Measurements from ENCODE around the gene TBC1D8. TPM values are rescaled to one million over a fixed set of nuclear protein-coding genes. Genes with fewer than 3 reads are reported as not detected.

Gene TBC1D8
- total RNA-seq, 2 donors from 2014 or later: 86.1 to 149 TPM

- no peak for DNase-seq (ENCODE audit: low spot score)
- TF ChIP-seq CTCF (IDR thresholded peaks at IDR 0.05) (no peak), POLR2AphosphoS5 (IDR thresholded peaks at IDR 0.05) (no peak), POLR2A (IDR thresholded peaks at IDR 0.05) (no peak)
- Histone ChIP-seq H3K4me1 (replicated peaks) (no peaks in the 10 kb centered on the region), H3K36me3 (no peaks in the 10 kb centered on the region), H3K4me3 (no peak overlapping the region), H3K9me3 (no peaks in the 10 kb centered on the region), H3K27me3 (replicated peaks; ENCODE audit: insufficient read depth) (no peaks in the 10 kb centered on the region), H3K27ac (no peak overlapping the region)
- 88% methylated on average over 12 of the region's 12 CpGs for WGBS
- intact Hi-C loops (cut with DNase I): no loop called here
Observed at GRCh38 chr2:100964222-100964621, 187.0 kb downstream of the TBC1D8 start.

GRCh38 chr2:100963026-100963375 is 188.2 kb downstream of the TBC1D8 start:
- H3K27me3 ChIP-seq (replicated peaks; ENCODE audit: insufficient read depth): no peaks in the 10 kb centered on the region
- intact Hi-C loops (cut with DNase I): no loop called here
- no peaks in the 10 kb centered on the region for H3K9me3 ChIP-seq
- no peaks in the 10 kb centered on the region for H3K36me3 ChIP-seq
- no peak overlapping the region for H3K4me3 ChIP-seq
- no peak overlapping the region for H3K27ac ChIP-seq
- no peaks in the 10 kb centered on the region for H3K4me1 ChIP-seq (replicated peaks)
- WGBS: 88% methylated on average over 4 of the region's 4 CpGs
- no peak for TF ChIP-seq POLR2A (IDR thresholded peaks at IDR 0.05)
- no peak for TF ChIP-seq CTCF (IDR thresholded peaks at IDR 0.05)
- TF ChIP-seq POLR2AphosphoS5 (IDR thresholded peaks at IDR 0.05): no peak
- DNase-seq (ENCODE audit: low spot score): no peak

GRCh38 chr2:100962366-100963025 is 188.7 kb downstream of the TBC1D8 start:
- H3K27me3 ChIP-seq (replicated peaks; ENCODE audit: insufficient read depth): no peaks in the 10 kb centered on the region
- 81% methylated on average over 12 of the region's 12 CpGs for WGBS
- H3K27ac ChIP-seq: no peak overlapping the region
- H3K4me3 ChIP-seq: no peak overlapping the region
- intact Hi-C loops (cut with DNase I): no loop called here
- TF ChIP-seq POLR2A (IDR thresholded peaks at IDR 0.05): no peak
- TF ChIP-seq POLR2AphosphoS5 (IDR thresholded peaks at IDR 0.05): no peak
- TF ChIP-seq CTCF (IDR thresholded peaks at IDR 0.05): no peak
- H3K4me1 ChIP-seq (replicated peaks): no peaks in the 10 kb centered on the region
- no peaks in the 10 kb centered on the region for H3K9me3 ChIP-seq
- no peak for DNase-seq (ENCODE audit: low spot score)
- no peaks in the 10 kb centered on the region for H3K36me3 ChIP-seq

GRCh38 chr2:100960688-100961087 is 190.5 kb downstream of the TBC1D8 start:
- H3K4me3 ChIP-seq: no peak overlapping the region
- H3K27ac ChIP-seq: no peak overlapping the region
- no peaks in the 10 kb centered on the region for H3K36me3 ChIP-seq
- no peaks in the 10 kb centered on the region for H3K27me3 ChIP-seq (replicated peaks; ENCODE audit: insufficient read depth)
- intact Hi-C loops (cut with DNase I): no loop called here
- 90% methylated on average over 4 of the region's 4 CpGs for WGBS
- no peaks in the 10 kb centered on the region for H3K4me1 ChIP-seq (replicated peaks)
- TF ChIP-seq POLR2A (IDR thresholded peaks at IDR 0.05) (no peak), CTCF (IDR thresholded peaks at IDR 0.05) (no peak), POLR2AphosphoS5 (IDR thresholded peaks at IDR 0.05) (no peak)
- no peaks in the 10 kb centered on the region for H3K9me3 ChIP-seq
- no peak for DNase-seq (ENCODE audit: low spot score)

- DNase-seq (ENCODE audit: low spot score): no peak
- 28% methylated on average over 6 of the region's 6 CpGs for WGBS
- Histone ChIP-seq H3K4me1 (replicated peaks) (no peaks in the 10 kb centered on the region), H3K9me3 (no peaks in the 10 kb centered on the region), H3K4me3 (no peak overlapping the region), H3K27me3 (replicated peaks; ENCODE audit: insufficient read depth) (no peaks in the 10 kb centered on the region), H3K27ac (no peak overlapping the region), H3K36me3 (no peaks in the 10 kb centered on the region)
- no peak for TF ChIP-seq POLR2A (IDR thresholded peaks at IDR 0.05)
- peak; percentile 19 for TF ChIP-seq POLR2AphosphoS5 (IDR thresholded peaks at IDR 0.05)
- intact Hi-C loops (cut with DNase I): no loop called here
Observed at GRCh38 chr2:100959225-100959880, 191.8 kb downstream of the TBC1D8 start.

All from prostate gland (tissue), 2 donors.